Measurements from ENCODE around the gene SNIP1.
"Not testable (repeated sequence)": the region's sequence is repeated elsewhere in the genome, so short reads cannot be mapped to it uniquely, and the experiment has no call there.

SNIP1 gene

DNA sequence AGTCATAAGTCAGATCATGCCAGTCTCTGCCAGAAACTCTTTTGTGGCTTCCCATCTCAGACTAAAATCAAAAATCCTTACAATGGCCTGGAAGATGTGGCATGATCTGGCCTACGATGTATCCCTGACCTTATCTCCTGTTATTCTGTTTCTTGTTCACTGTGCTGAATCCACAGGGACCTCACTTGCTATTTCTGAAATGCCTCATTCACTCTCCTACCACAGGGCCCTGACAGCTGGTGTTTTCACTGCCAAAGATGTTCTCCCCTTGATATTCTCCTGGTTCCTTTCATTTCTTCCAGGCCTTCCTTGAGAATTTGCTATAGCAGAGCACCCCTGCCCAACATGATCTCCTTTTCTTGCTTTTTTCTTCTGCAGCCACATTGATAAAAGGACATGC, 4.3 kb upstream of the SNIP1 start:
- DNase-seq, result no peak

DNA sequence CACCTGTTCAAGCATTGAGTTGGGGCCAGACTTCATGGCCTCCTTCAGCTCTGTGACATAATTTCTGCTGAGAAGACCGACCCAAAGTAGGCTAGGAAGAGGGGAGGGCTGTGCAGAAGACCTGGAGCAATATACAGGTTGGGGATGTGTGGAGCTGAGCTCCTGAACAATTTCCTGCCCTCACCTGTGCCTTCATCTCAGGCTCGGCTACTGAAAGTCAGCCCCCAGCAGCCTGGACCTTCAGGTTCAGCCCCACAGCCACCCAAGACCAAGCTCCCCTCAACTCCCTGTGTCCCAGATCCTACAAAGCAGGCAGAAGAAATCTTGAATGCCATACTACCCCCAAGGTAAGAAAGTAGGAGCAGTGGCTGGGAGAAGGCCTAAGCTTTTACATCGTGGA, 3.3 kb upstream of the SNIP1 start:
- no peak for DNase-seq

DNA sequence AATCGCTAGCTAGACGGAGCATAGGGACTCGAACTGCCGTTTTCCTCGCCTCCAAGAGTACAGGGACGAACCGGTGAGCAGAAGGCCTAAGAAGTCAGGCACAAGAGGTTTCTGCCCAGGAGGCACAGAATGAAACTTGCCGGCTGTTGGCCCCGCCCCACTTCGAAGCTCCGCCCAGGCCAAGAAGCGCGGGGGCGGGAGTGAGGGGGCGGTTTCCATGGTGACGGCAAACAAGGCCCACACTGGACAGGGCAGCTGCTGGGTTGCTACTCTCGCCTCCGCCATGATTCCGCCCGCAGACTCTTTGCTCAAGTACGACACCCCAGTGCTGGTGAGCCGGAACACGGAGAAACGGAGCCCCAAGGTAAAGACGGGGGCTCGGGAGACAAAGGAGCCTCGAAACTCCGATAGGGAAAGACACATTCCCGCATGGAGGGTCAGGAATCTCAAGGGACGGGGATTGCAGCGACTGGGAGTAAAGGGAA, 2.7 kb upstream of the SNIP1 start, which contains the start of gene DNALI1:
Gene DNALI1, plus strand, starts transcription at position 229 of the 485 bp plus-strand sequence. Its CDS starts 55 bp downstream, at position 284.
- no peak for DNase-seq

DNA sequence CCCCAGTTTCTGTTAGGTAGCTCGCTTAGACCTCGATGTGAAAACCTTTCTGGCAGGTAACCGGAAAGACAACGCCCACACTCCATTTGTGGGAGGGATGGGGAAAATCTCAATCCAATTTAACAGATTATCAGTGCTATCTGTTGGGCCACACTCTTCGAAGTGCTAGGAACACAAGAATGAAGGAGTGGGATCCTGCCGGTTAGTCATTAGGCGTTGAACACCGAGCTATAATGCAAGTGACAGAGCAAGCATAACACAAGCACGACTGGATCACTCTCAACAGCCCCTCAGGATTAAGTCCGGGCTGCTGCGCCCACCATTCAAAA, 531 bp downstream of the SNIP1 start:
- peak; percentile 6 for DNase-seq

DNA sequence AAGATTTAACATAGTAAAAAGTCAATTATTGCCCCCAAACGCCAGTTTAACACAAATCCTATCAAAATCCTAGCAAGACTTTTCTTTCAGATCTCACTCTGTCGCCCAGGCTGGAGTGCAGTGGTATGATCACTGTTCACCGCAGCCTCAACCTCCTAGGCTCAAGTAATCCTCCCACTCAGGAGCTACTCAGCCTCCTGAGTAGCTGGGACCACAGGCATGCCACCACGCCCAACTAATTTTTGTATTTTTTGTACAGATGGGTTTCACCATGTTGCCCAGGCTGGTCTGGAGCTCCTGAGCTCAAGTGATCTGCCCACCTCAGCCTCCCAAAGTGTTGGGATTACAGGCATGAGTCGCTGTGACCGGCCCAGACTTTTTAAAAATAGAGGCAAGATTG, 4.8 kb downstream of the SNIP1 start:
- DNase-seq, result no peak

DNA sequence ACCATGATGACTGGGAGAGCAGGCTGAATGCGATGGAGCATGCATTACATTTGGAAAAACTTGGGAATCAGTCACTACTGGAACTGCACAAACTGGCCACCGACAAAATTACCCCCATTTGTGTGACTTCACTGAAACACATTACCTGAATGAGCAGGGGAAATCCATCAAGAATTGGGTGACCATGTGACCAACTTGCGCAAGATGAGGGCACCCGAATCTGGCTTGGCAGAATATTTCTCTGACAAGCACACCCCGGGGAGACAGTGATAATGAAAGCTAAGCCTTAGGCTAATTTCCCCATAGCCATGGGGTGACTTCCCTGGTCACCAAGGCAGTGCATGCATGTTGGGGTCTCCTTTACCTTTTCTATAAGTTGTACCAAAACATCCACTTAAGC, 9.1 kb downstream of the SNIP1 start:
- DNase-seq, result no peak

DNA sequence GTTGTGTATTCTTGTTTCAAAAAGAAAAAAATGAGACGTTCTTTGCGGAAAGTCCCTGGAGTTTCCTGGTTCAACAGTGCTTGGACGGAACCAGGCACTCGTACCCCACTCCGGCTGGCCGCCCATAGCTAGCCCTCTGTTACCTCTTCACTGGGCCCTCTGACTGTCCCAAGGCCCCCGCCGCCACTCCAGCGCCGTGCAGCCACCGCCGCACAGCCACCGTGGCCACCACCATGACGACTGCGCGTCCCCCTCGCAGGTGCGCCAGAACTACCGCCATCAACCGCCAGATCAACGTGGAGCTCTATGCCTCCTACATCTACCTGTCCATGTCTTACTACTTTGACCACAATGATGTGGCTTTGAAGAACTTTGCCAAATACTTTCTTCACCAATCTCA, 9.6 kb downstream of the SNIP1 start:
- no peak for DNase-seq

DNA sequence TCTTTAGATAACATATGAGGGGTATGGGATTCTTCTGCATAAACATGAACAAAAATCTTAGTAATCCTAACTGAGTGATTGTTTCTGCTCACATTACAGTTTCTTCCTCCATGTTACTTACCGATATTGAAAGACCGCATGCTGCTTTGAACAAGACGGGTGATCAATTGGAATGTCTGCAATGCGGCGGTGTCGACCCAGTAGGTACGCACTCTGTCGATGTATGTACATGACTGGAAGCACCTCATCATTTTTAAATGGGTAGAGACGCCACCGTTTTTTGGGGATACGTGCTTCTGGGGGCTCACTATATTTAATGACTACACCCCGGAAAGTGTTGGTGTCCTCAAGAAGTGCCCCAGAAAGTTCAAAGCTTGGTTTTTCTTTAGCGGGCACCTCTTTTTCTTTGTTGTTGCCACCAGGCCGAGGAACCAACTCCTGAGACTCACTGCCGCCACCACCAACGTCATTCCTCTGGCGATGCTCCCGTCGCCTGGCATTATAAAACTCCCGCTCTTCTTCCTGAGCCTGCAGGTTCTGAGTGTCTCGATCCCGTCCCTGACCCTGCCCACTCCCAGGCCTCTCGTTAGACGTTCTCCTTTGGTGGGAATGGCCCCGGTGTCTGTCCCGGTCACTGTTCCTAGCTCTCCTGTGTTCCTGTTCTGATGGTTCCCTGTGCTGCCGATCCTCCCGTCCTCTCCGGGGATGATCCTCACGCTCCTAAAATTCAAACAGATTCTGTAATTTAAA, 13.9 kb downstream of the SNIP1 start:
- DNase-seq, result no peak

DNA sequence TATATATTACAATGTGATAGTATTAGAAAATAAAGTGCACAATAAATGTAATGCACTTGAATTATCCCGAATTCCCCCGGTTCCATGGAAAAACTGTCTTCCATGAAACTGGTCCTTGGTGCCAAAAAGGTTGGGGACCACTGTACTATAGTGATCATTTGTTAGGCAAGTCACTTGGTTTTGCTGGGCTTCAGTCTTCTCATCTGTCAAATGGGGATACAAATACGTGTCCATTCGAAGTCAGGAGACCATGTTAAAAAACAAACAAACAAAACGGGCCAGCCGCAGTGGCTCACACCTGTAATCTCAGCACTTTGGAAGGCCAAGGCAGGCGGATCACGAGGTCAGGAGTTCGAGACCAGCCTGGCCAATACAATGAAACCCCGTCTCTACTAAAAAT, 14.9 kb downstream of the SNIP1 start:
- not testable (repeated sequence) for DNase-seq

DNA sequence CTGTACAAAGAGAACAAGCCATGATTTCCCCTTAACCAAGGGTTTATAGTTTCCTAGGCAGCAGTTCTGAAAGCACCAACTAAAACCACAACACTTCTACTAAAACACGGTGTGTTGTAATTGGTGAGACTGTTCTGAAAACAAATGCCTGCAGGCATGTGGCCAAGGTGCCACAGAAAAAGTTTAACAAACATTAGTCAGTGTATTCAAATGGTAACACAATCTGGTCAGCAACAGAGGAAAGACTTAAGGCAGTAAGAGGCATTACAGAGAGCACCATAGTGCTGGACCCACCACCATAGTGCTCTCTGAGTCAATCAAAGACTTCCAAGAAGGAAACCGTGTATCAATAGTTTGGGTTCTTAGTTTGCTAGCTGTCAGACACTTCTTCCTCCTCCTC, 16.7 kb downstream of the SNIP1 start:
- DNase-seq, result no peak

DNA sequence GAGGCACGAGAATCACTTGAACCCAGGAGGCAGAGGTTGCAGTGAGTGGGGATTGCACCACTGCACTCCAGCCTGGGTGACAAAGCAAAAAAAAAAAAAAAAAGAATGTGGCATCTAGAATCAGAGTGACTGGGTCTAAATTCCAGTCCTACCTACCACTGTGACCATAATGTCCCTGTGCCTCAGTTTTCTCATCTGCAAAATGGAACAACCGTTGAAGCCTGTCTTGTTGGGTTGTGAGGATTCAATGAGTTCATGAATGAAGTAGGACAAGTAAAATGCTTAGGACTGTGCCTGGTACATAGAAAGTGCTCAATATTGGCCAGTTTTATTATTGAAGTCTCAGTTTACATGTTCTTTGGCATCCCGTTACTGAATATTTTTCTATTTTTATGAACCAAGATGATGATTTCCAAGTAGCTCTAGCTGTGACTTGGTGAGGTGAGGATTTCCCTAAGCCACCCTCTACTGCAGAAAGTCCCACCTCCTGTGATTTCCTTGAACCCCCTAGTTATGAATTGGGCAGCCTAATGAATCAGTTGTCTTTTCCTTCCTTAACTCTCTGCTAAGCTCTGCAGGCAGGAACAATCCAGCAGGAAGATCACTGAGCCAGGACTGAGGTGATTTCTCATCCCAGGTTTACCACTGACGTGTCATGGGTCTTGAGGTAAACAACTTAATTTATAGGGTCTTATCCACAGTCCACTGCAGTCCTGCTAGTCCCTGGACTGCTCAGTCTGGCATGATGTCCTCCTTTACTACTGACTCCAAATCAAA, 20.6 kb downstream of the SNIP1 start:
- DNase-seq, result no peak

DNA sequence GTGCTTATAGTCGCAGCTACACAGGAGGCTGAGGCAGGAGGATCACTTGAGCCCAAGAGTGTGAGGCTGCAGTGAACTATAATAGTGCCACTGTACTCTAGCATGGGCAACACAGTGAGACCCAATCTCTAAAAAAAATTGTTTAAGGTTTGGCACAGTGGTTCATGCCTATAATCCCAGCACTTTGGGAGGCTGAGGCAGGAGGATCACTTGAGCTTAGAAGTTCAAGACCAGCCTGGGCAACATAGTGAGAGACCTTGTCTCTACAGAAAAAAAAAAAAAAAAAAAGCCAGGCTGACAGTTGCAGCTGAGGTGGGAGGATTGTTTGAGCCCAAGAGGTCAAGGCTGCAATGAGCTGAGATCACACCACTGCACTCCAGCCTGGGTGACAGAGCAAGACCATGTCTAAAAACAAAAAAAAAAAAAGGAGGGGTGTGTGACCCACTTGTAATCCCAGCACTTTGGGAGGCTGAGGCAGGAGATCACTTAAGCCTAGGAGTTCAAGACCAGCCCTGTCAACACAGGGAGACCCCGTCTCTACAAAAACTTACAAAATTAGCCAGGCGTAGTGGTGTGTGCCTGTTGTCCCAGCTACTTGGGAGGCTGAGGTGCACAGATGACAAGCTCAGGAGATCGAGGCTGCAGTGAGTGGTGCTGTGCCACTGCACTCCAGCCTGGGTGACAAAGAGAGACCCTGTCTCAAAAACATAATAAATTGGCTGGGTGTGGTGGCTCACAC, 21.5 kb downstream of the SNIP1 start:
- DNase-seq, result not testable (repeated sequence)

DNA sequence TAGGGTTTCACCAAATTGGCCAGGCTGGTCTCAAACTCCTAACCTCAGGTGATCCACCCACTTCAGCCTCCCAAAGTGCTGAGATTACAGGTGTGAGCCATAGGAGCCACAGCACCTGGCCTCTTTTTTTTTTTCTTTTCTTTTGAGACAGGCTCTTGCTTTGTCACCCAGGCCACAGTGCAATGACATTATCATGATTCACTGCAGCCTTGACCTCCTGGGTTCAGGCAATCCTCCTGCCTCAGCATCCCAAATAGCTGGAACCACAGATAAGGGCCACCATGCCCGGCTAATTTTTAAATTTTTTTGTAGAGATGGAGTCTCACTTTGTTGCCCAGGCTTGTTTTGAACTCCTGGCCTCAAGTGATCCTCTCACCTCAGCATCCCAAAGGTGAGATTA, 24.2 kb downstream of the SNIP1 start:
- DNase-seq, result not testable (repeated sequence)

DNA sequence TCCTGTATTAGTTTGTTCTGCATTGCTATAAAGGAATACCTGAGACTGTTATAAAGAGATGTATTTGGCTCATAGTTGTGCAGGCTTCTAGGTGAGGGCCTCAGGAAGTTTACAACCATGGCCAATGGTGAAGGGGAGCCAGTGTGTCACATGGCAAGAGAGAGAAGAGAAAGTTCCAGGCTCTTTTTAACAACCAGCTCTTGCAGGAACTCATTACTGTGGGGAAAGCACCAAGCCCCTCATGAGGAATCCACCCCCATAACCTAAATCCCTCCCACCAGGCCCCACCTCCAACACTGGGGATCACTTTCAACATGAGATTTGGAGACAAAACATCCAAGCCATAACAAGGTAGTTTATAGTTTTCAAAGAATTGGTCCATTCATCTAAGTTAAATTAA, 34.5 kb downstream of the SNIP1 start:
- DNase-seq, result no peak

DNA sequence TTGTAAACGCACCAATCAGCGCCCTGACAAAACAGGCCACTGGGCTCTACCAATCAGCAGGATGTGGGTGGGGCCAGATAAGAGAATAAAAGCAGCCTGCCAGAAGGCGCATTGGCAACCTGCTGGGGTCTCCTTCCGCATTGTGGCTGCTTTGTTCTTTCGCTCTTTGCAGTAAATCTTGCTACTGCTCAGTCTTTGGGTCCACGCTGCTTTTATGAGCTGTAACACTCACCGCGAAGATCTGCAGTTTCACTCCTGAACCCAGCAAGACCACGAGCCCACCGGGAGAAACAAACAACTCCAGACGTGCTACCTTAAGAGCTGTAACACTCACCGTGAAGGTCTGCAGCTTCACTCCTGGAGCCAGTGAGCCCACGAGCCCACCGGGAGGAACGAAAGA, 35.2 kb downstream of the SNIP1 start:
- peak; percentile 22 for DNase-seq

DNA sequence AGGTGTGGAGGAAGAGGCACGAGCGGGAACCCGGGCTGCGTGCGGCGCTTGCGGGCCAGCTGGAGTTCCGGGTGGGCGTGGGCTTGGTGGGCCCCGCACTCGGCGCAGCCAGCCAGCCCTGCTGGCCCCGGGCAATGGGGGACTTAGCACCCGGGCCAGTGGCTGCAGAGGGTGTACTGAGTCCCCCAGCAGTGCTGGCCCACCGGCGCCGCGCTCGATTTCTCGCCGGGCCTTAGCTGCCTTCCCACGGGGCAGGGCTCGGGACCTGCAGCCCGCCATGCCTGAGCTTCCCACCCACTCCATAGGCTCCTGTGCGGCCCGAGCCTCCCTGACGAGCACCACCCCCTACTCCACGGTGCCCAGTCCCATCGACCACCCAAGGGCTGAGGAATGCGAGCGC, 35.9 kb downstream of the SNIP1 start:
- not testable (repeated sequence) for DNase-seq

DNA sequence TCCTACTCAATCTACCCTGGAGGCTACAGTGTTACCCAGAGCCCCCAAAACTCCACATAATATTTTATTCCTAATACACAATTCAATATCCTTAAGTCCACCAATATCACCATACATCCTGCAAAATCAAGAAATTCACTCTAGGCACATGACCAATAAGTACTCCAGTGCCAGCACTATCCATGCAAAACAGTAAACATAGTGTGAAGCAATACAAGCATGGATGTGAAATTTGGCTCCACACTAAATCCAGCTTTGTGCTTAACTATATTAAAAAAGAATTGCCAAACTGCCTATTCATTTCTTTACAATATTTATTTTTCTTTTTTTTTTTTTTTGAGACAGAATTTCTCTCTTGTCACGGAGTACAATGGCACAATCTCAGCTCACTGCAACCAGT, 36.5 kb downstream of the SNIP1 start:
- DNase-seq, result no peak

DNA sequence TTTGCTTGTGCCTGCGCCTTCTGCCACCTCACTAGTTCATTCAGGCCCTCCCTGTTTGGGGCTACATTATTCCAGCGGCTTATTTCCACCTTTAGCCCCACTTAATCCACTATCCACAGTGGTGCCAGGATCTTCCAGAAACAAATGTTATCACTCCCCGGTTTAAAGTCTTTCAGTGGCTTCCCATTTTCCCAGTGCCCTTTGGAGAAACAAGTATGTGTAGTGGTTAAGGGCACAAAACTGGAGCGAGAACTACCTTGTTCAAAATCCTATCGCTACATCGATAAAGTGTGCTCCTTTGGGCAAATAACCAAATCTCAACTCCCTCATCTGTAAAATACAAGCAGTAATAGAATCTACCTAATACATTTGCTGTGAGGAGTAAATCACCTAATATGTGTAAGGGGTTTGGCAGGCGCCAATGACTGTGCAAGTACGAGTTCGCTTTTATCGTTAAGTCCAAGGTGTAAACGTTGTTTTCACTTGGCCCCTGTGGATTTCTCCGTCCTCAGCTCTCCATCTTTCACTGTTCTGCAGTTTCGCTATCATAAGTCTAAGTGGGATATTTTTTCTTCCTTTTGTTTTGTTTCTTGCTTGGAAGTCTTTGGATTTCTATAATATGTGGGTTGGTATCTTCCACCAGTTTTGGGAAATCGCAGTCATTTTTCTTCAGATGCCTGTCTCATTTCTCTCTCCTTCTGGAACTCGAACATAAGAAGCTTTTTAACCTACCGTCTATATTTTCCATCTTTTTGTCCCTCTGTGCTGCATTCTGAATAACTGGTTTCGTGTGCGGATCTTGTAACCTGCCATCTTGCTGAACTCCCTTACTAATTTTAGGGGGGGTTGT, 38.7 kb downstream of the SNIP1 start:
- no peak for DNase-seq

DNA sequence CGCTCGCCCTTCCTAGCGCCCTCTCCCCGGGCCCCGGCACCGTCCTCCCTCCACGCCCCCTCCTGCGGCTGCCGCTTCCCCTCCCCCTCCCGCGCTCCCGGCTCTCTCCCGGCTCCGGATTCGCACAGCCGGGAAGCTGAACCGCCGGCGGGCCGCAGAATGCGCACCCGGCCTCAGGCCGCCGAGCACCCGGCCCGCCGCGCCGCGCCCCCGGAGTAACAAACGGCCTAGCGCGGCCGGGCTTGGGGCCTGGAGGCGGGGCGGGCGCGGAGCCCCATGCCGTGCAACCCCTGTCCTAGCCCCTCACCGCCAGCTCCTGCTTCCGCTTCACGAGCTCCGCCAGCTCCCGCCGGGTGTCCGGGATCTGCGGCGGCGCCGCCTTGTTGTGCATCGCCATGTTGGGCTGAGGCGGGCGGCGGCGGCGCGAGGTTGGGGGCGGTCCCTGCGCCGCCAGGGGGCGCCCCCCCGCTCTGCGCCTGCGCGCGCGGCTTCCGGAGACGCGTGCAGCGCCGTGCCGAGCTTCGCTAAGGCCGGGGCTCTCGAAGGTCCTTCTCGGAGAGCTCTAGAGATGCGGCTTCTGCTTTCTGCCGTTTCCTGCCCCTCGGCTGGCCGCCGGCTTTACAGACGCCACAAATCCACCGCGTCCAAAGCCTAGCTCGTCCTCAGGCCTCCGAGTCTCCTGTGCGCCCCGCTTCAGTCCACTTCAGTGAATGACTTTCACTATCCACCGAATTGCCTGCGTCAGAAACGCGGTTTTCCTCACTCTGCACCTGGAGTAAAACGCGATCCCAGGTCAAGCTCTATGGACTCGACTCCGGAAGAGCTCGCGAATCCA, 39.5 kb downstream of the SNIP1 start, which contains the start of gene MEAF6:
Gene MEAF6, minus strand, starts transcription at position 417 of the 835 bp plus-strand sequence. Its CDS starts 20 bp downstream, at position 397.
- DNase-seq, result peak; percentile 81

DNA sequence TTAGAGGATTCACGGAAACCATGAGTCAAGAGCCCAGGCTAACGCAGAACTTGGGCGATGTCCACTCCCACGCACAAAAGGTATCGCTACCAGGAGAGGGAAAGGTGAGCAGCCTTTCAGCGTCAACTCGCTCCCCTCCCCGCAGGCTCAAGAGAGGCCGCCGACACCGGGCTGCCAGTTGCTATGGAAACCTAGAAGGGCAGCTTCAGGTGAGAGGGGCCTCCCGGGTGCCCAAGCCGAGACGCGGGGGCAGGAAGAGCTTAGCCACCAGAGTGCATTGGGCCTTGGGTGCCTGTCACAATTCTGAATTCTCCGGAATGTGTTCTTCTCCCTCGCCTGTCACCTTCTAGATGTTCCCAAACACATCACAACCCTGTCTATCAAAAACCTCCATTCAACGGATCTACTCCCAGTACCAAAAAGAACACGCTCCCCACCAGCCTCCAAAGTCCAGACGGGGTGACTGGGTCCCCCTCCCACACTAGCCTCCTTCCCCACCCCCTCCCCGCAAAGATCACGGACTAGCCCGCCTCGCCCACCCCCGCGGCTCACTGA, 40.2 kb downstream of the SNIP1 start:
- DNase-seq, result peak; percentile 75

DNA sequence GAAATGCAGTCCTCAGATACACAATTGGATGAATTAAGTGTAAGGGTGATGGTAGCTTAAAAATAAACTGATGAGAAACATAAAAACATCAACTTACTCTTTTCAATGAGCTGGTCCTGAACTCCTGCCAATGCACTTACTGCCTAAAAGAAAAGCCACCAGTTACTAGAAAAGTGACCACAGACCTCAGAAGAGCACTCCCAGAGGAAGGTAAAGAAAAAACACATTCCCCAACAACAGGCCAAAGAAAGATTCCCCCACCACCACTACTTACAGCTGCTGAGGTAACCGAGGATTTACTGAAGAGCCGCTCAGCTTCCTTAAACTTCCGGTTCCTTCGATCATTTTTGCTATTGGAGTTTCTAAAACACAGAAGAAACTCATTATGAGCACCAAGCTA, 44.9 kb downstream of the SNIP1 start:
- DNase-seq, result no peak

All from stimulated activated CD4-positive, alpha-beta T cell treated with anti-CD3 and anti-CD28 coated beads, Interleukin-4, amount 100 ng/mL, for 24 hours (primary cell).